ENCODE measurements around the gene RHOF. TPM values are rescaled to one million over a fixed set of nuclear protein-coding genes. Genes with fewer than 3 reads are reported as not detected.
A peak's percentile ranks its signal among the peaks of the same experiment; 100 is the strongest.

Gene RHOF
- total and polyA plus RNA-seq, 8 donors: 2.8 to 12.6 (median 4.9) TPM

DNA sequence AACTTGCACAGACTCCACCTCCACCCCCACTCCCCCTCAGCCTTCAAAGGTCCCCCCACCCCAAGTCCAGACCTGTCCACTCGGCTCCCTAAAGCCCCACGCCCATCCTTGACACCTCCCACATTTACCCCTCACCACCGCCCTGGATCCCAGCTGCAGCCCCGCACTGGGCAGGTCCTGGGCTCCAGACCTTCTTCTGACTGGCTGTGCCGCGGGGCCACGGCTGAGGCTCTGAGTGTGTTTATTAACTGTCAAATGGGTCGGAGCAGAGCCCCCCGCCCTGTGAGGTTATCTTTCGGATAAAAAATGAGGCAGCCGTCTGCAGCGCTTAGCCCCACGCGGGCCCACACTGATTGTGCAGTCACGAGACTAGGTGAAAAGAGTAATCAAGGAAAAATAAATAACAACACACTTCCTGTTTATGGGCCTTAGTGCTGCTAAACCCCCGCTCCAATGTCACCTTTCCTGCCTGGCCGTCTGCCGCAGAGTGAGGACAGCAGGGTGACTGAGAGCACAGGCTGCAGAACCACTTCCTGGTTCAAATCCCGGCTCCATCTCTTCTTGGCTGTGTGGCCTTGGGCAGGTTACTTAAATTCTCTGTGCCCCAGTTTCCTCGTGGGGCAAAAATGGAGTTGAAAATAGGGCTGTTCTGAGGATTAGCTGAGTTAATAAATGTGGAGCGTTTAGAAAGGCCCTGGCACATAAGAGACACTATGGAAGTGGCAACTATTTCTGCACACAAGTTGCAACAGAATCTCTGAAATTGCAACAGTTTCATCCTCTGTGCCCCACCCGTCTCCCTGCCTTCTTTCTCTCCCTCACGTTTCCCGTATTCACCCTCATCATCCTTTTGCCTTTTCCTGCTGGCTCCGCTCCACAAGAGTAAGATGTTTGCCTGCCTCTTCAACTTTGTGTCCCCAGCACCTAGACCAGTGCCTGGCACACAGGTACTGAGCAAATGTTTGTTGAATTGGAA, 19.7 kb upstream of the RHOF start:
- intact Hi-C loops (cut with DNase I): no loop called here
- WGBS, 2 donors: 16 to 18% methylated on average over 25 of the region's 25 CpGs
- peak; percentile 31 to 74 (median 43) for DNase-seq
- Histone ChIP-seq H3K27ac (peak overlapping the region in 2 of 4 donors; percentile 30 to 64), H3K36me3 (peaks cover 12 to 54% (median 37%) of the 10 kb centered on the region in 3 donors), H3K27me3 (no peaks in the 10 kb centered on the region), H3K4me3 (peak overlapping the region in 3 of 4 donors; percentile 51 to 77 (median 73)), H3K4me1 (peaks cover 0 to 28% (median 8%) of the 10 kb centered on the region in 3 donors), H3K9me3 (no peaks in the 10 kb centered on the region)
- TF ChIP-seq, protein P1, sequence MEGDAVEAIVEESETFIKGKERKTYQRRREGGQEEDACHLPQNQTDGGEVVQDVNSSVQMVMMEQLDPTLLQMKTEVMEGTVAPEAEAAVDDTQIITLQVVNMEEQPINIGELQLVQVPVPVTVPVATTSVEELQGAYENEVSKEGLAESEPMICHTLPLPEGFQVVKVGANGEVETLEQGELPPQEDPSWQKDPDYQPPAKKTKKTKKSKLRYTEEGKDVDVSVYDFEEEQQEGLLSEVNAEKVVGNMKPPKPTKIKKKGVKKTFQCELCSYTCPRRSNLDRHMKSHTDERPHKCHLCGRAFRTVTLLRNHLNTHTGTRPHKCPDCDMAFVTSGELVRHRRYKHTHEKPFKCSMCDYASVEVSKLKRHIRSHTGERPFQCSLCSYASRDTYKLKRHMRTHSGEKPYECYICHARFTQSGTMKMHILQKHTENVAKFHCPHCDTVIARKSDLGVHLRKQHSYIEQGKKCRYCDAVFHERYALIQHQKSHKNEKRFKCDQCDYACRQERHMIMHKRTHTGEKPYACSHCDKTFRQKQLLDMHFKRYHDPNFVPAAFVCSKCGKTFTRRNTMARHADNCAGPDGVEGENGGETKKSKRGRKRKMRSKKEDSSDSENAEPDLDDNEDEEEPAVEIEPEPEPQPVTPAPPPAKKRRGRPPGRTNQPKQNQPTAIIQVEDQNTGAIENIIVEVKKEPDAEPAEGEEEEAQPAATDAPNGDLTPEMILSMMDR (IDR thresholded peaks at IDR 0.05): no peak
- peak; percentile 5 to 8 (median 6) for ATAC-seq
- FAIRE-seq: no peak

DNA sequence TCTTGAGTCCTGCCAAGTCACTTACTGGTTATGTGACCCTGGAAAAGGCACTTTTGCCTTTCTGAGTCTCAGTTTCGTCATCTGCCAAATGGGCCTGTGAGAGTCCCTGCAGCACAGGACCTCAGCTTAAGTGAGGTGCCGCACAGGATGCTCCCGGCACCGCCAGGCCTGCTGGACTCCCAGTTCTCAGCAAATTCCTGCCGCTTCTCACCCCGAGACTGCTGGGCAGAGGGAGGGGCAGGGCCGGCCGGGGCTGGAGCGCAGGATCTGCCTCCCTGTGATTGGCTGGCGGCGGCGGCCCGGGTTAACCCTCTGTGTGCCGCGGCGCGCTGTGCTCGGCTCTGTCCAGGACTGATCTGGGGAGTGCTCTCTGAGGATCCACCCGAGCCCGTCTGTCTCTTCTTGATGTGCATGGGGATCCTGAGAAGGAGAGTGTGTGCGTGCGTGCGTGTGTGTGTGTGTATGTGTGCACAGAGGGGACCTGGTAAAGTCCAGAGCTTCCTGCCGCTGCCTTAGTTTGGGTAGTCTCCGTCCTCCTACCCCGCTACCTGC, 18.9 kb upstream of the RHOF start:
- peak; percentile 79 to 94 (median 84) for DNase-seq
- Histone ChIP-seq H3K9me3 (no peaks in the 10 kb centered on the region), H3K27ac (peak overlapping the region in 3 of 4 donors; percentile 11 to 64 (median 30)), H3K4me3 (peak overlapping the region; percentile 40 to 77 (median 62)), H3K4me1 (peaks cover 0 to 28% (median 8%) of the 10 kb centered on the region in 3 donors), H3K36me3 (peaks cover 6 to 46% (median 29%) of the 10 kb centered on the region in 3 donors), H3K27me3 (no peaks in the 10 kb centered on the region)
- WGBS, 2 donors: 2 to 3% methylated on average over 26 of the region's 26 CpGs
- ATAC-seq: peak; percentile 82 to 93 (median 90)
- no peak for FAIRE-seq
- TF ChIP-seq, protein P1 (IDR thresholded peaks at IDR 0.05): peak in 2 of 4 donors; percentile 7 to 51
- intact Hi-C loops (cut with DNase I): no loop called here

DNA sequence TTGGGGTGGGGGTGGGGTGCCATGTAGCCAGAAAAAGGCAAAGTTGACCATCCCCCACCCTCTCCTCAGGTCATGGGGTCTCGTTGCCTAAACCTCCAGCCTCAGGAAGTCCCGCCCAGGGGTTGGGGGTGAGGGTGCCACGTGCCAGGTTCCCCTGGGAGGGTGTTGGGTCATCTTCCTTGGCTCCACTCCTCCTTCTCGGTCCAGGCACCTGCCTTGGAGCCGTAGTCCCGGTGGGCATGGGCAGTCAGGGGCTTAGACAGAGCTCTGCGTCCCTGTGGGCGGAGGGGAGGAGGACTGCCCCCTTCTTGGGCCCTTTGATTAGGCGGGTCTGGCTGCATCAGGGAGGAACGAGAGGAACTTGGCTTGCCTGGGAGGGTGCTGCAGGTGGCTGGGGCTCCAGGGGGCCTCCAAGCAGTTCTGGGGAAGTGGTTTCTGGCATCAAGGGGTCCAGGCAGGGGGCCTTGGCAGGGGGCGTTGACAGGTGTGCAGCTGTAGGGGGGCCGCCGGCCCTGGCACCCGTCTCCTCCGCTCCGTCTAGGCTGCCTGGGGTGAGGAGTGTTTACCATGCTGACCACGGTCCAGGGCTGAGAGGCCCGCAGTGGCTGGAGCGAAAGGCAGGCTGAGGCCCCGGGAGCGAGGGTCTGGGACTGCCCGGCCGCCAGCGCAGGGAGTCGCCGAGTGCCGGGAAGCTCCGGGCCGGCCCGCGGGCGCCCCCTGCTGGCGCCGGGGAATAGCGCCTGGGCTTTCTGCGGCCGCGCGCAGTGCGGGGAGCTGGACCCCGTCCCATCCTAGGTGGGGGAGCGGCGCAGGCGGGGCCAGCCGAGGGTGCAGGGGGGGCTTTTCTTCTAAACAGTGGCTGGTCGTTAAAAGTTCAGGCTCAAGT, 18.2 kb upstream of the RHOF start:
- ATAC-seq (peak; percentile 86 to 92 (median 90)), DNase-seq (peak; percentile 59 to 92 (median 78)), FAIRE-seq (no peak)
- TF ChIP-seq, protein P1 (IDR thresholded peaks at IDR 0.05): peak; percentile 97 to 100 (median 100)
- H3K27me3 ChIP-seq: no peaks in the 10 kb centered on the region
- 5% methylated on average over 44 to 46 of the region's 46 CpGs for WGBS, 2 donors
- intact Hi-C loops (cut with DNase I): no loop called here
- H3K27ac ChIP-seq: peak overlapping the region; percentile 11 to 69 (median 53)
- H3K4me3 ChIP-seq: peak overlapping the region; percentile 40 to 77 (median 62)
- peaks cover 6 to 39% (median 21%) of the 10 kb centered on the region in 3 donors for H3K36me3 ChIP-seq
- H3K9me3 ChIP-seq: no peaks in the 10 kb centered on the region
- peaks cover 0 to 35% (median 11%) of the 10 kb centered on the region in 3 donors for H3K4me1 ChIP-seq

DNA sequence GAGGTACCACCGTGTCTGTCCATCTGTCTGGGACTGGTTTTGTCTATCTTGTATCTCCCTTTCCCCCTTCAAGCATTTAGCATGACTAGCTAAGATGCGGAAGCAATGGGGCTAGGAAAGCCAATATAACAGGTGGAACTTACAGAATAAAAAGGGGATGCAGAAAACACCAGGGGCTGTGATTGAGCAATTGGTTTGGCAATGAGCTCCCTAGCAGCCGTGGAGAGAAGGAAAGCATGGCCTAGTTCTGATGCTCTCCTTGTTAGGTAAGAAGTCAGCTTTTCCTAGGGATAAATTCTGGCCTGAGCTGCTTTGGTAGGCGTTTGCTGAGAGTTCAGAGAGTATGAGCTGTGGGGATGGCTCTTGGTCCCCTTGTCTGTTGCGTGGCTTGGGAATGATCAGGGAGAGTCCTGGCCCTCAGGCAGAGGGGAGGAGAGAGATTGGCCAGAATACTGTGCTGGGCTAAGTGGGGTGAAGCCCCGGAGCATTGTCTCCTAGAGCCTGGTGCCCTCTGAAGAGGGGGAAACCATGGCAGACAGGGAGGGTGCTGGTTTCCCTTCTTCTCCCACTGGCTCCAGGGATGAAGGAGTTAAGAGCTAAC, 17.4 kb upstream of the RHOF start:
- Histone ChIP-seq H3K27me3 (no peaks in the 10 kb centered on the region), H3K36me3 (peaks cover 6 to 33% (median 20%) of the 10 kb centered on the region in 3 donors), H3K27ac (peak overlapping the region in 1 of 4 donors; percentile 69), H3K4me1 (peaks cover 0 to 38% (median 12%) of the 10 kb centered on the region in 3 donors), H3K4me3 (peak overlapping the region in 2 of 4 donors; percentile 73 to 77), H3K9me3 (no peaks in the 10 kb centered on the region)
- ATAC-seq (no peak), FAIRE-seq (no peak), DNase-seq (no peak)
- TF ChIP-seq, protein P1 (IDR thresholded peaks at IDR 0.05): no peak
- intact Hi-C loops (cut with DNase I): no loop called here
- WGBS, 2 donors: 43 to 48% methylated on average over 6 of the region's 6 CpGs

All from pancreas (tissue), 10 donors.